K562 (cell line): ENCODE measurements around the gene NXNL2. TPM values are rescaled to one million over a fixed set of nuclear protein-coding genes. Genes with fewer than 3 reads are reported as not detected.

Experiments
- ATAC-seq: fragments of 200-7000 bp; cut with Tn5 transposase; 3 replicates; pipeline ENCODE4 v1.9.1; 2020; ENCODE audit warnings: moderate library complexity
- BruUV-seq: library from RNA; stranded (reverse); fragments of 400-500 nt; replicated peaks from 2 replicates; lab custom pipeline; 2021; lab: Mats Ljungman, UMichigan
- CTCF ChIA-PET: fragments of 300-600 bp; formaldehyde crosslinking; extraction: SDS; loops from one replicate; lab custom pipeline; 2021; ENCODE audit warnings: low intra/inter-chr PET ratio; lab: Yijun Ruan, JAX
- POLR2A ChIA-PET: fragments of 300-600, 350-650 bp; sonication (Branson Sonifier 250); formaldehyde crosslinking; extraction: SDS; loops from one replicate; lab custom pipeline; 2021; ENCODE audit warnings: antibody characterized with exemption, inconsistent platforms; lab: Yijun Ruan, JAX
- DNase-seq, 4 experiments: peaks; one replicate each; pipeline versions ENCODE4 v3.0.0 to v3.0.0-alpha.2; 2011 to 2018; ENCODE audit warnings: low spot score in 3 of 4, mixed read lengths in 3 of 4; ENCODE audit errors: extremely low read depth in 1 of 4
- FAIRE-seq: peaks from 2 replicates; lab custom pipeline; 2011; peaks lifted over from hg19 to GRCh38; lab: Jason Lieb, UNC
- H2AFZ ChIP-seq: 2 replicates; pipeline ENCODE4 v1.6.0; 2011; ENCODE audit warnings: low read depth, low read length, control low read depth, inconsistent platforms
- H3K27ac ChIP-seq: fragments of 200-600 bp; 3 replicates; pipeline ENCODE4 v1.8.0; 2011; ENCODE audit warnings: low read depth, mild to moderate bottlenecking, control low read depth, inconsistent platforms, low read length, moderate library complexity, mixed read lengths; ENCODE audit errors: extremely low read depth
- H3K27me3 ChIP-seq, 2 experiments: fragments of 300-600 bp in 1 of 2; 2 replicates in 1 of 2; 3 replicates in 1 of 2; pipeline versions ENCODE4 v1.6.0 to v1.8.0; 2011; ENCODE audit warnings: inconsistent platforms in 2 of 2, low read length in 2 of 2, mild to moderate bottlenecking in 1 of 2, mixed read lengths in 1 of 2, moderate library complexity in 1 of 2; ENCODE audit not compliant: control insufficient read depth in 2 of 2, insufficient read depth in 2 of 2
- H3K36me3 ChIP-seq: fragments of 300-600 bp; 3 replicates; pipeline ENCODE4 v1.8.0; 2011; ENCODE audit warnings: mild to moderate bottlenecking, low read length, inconsistent platforms; ENCODE audit not compliant: control insufficient read depth, insufficient read depth
- H3K4me1 ChIP-seq, 2 experiments: fragments of 200-600 bp in 1 of 2; replicated peaks in 1 of 2; 2 replicates in 1 of 2; 3 replicates in 1 of 2; pipeline versions ENCODE4 v1.5.1 to v1.8.0; 2011; ENCODE audit warnings: inconsistent platforms in 2 of 2, low read length in 2 of 2, mild to moderate bottlenecking in 1 of 2, mixed read lengths in 1 of 2, moderate library complexity in 1 of 2; ENCODE audit not compliant: control insufficient read depth in 2 of 2, insufficient read depth in 2 of 2
- H3K4me2 ChIP-seq: 2 replicates; pipeline ENCODE4 v1.6.1; 2011; ENCODE audit warnings: low read length, control low read depth, inconsistent platforms, mixed read lengths; ENCODE audit not compliant: insufficient read depth
- H3K4me3 ChIP-seq: fragments of 200-600 bp; sonication (generic), shearing (Covaris generic); 2 replicates; pipeline ENCODE4 v1.5.1; 2016; ENCODE audit warnings: control low read depth, inconsistent platforms
- H3K79me2 ChIP-seq: fragments of 200-600 bp; 3 replicates; pipeline ENCODE4 v1.8.0; 2011; ENCODE audit warnings: low read length, inconsistent platforms; ENCODE audit not compliant: control insufficient read depth, insufficient read depth
- H3K9ac ChIP-seq, 2 experiments: 2 replicates each; pipeline versions ENCODE4 v1.6.0 to v1.6.1; 2011; ENCODE audit warnings: low read depth in 2 of 2, low read length in 2 of 2, control low read depth in 1 of 2, inconsistent platforms in 1 of 2, mild to moderate bottlenecking in 1 of 2, mixed read lengths in 1 of 2; ENCODE audit not compliant: insufficient read depth in 1 of 2
- H3K9me1 ChIP-seq: one replicate; pipeline ENCODE4 v1.6.0; 2011; ENCODE audit warnings: inconsistent platforms, mild to moderate bottlenecking, low read length, moderate library complexity; ENCODE audit not compliant: control insufficient read depth, insufficient read depth
- H3K9me3 ChIP-seq: replicated peaks from 2 replicates; pipeline ENCODE4 v1.5.1; 2011; ENCODE audit warnings: low read depth, low read length, inconsistent platforms; ENCODE audit not compliant: control insufficient read depth, insufficient read depth
- H4K20me1 ChIP-seq: replicated peaks from 2 replicates; pipeline ENCODE4 v1.6.1; 2011; ENCODE audit warnings: low read length, inconsistent platforms, mixed read lengths; ENCODE audit not compliant: control insufficient read depth, insufficient read depth
- BACH1 ChIP-seq: fragments of 200-800 bp; sonication (Bioruptor generic); IDR thresholded peaks from 2 replicates; pipeline ENCODE4 v1.6.1; 2016; ENCODE audit warnings: missing genetic modification characterization, missing compliant biosample characterization
- BDP1 ChIP-seq: IDR thresholded peaks from 3 replicates; pipeline ENCODE4 v1.6.1; 2011; ENCODE audit not compliant: insufficient read length, insufficient read depth
- MECOM ChIP-seq: fragments of 250-450 bp; sonication (Bioruptor Pico); IDR thresholded peaks from 2 replicates; pipeline ENCODE4 v1.8.0; 2022; ENCODE audit warnings: inconsistent platforms
- MED1 ChIP-seq: sonication (generic); formaldehyde crosslinking; IDR thresholded peaks from 2 replicates; pipeline ENCODE4 v1.8.1; 2023; ENCODE audit warnings: missing genetic modification reagents, borderline replicate concordance
- SRSF3 ChIP-seq: fragments of 200-400 bp; formaldehyde crosslinking; IDR thresholded peaks from 2 replicates; pipeline ENCODE4 v1.6.1; 2016; ENCODE audit warnings: mild to moderate bottlenecking, low read length, moderate library complexity; ENCODE audit not compliant: insufficient read depth
- XRCC3 ChIP-seq: fragments of 450-650 bp; IDR thresholded peaks from 2 replicates; pipeline ENCODE4 v1.6.1; 2017; ENCODE audit warnings: mild to moderate bottlenecking, moderate library complexity
- ZNF384 ChIP-seq: IDR thresholded peaks from 2 replicates; pipeline ENCODE4 v1.6.1; 2012; ENCODE audit warnings: low read depth, low read length, improper control_type of control experiment
- ZNF408 ChIP-seq: fragments of 250-450 bp; sonication (Bioruptor Pico); IDR thresholded peaks from 2 replicates; pipeline ENCODE4 v1.4.0; 2020; ENCODE audit warnings: low read depth, mild to moderate bottlenecking, moderate library complexity
- ZNF444 ChIP-seq: fragments of 250-450 bp; sonication (Bioruptor Pico); IDR thresholded peaks from 2 replicates; pipeline ENCODE4 v1.4.0; 2020; ENCODE audit warnings: mild to moderate bottlenecking, moderate library complexity
- ZNF445 ChIP-seq: fragments of 250-450 bp; sonication (Bioruptor Pico); IDR thresholded peaks from 2 replicates; pipeline ENCODE4 v1.4.0; 2020; ENCODE audit warnings: low read depth, mild to moderate bottlenecking, moderate library complexity
- WGBS: fragments of 100-300 bp; shearing (Covaris generic); methylation state at CpG from one replicate; pipeline ENCODE4 v1.1.6; 2016; ENCODE audit warnings: low coverage, mixed read lengths; ENCODE audit not compliant: insufficient coverage; ENCODE audit errors: missing lambda C conversion rate; 5-methylcytosine and 5-hydroxymethylcytosine counted together
- in situ Hi-C: fragments of 300-500 bp; cut with MboI; formaldehyde crosslinking; loops from 4 replicates; pipeline ENCODE4 v1.15.0; 2018; ENCODE audit warnings: inconsistent platforms, mixed read lengths
- intact Hi-C: fragments of 100-400 bp; cut with micrococcal nuclease; formaldehyde crosslinking; loops from 2 replicates; pipeline ENCODE4 v1.14.2; 2022
- polyA plus RNA-seq, 8 experiments: library from polyadenylated mRNA; depleted of rRNA in 4 of 8; stranded (reverse) in 5 of 8; unstranded in 3 of 8; fragments of >200 nt; fragmentation: Nextera tagmentation in 2 of 8; fragmentation: Illumina TruSeq in 1 of 8; extraction: Ambion mirVana in 2 of 8; extraction: Trizol in 1 of 8; gene quantifications; 2 replicates each; pipeline versions ENCODE4 v1.2.1 to v1.2.3, GENCODE V29; 2011 to 2014; ENCODE audit warnings: inconsistent platforms in 1 of 8, missing spikeins in 1 of 8
- total RNA-seq, 7 experiments: library from RNA; depleted of rRNA in 6 of 7; stranded (reverse); fragments of >200 nt in 6 of 7; fragmentation: Illumina TruSeq in 2 of 7; extraction: Trizol in 2 of 7; gene quantifications; 2 replicates each; pipeline versions ENCODE4 v1.2.1 to v1.2.3, GENCODE V29; 2011 to 2021; ENCODE audit warnings: low replicate concordance in 1 of 7
- TF ChIP-seq, protein P1 (sequence below): fragments of 450-650 bp; IDR thresholded peaks from one replicate; pipeline ENCODE4 v1.6.1; 2018; ENCODE audit warnings: mild to moderate bottlenecking, moderate library complexity; ENCODE audit not compliant: partially characterized antibody
- TF ChIP-seq, protein P2 (sequence below): fragments of 250-450 bp; sonication (Bioruptor Pico); IDR thresholded peaks from 2 replicates; pipeline ENCODE4 v1.5.0; 2021

NXNL2 gene
- total and polyA plus RNA-seq, 9 of the 15 experiments (the other 6 are each of a cell fraction or from before 2014, with no cell fraction given) = 0.15 to 0.19 TPM; not detected in 7

DNA sequence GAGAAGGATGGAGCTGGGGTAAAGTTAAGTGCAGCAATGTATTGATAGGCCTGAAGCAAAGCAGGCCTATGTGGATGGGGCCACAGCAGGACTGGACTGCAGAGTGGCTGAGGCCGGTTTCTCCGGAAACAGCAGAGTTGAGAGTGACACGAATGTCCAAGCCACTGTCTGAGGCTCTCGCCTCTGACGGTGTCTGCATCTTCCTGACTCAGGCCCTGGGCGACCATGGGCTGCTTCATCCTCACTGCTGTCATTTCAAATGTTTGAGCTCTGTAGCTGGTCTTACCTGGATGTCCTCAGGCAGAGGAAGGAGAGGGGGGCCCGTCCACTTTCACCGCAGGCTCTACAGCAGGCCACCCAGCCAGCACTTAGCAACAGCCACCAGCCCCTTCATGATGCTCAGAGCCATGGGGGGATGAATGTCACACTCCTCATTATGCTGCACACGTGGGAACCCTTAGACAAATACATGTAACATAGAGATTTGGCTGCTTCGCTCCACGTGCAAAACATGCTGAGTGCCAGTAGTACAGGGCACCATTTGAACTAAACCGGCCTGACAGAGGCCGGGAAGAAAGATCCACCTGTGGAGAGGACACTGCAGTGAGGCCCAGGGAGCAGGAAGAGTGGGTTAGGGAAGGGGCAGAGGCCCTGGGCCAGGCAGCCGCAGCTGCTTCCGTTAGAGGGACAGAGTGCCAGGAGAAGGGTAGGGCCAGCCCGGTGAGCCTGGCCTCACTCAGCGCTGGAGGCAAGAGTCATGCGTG is 31.7 kb upstream of the NXNL2 start:
- no peak for ATAC-seq
- intact Hi-C loops = no loop called here
- H3K27ac ChIP-seq = no peak overlapping the region
- FAIRE-seq = no peak
- no peaks in the 10 kb centered on the region for H3K9me1 ChIP-seq
- no TSS peak for BruUV-seq
- no peaks in the 10 kb centered on the region for H3K36me3 ChIP-seq
- in situ Hi-C loops = no loop called here
- H4K20me1 ChIP-seq = no peaks in the 10 kb centered on the region
- no peak overlapping the region for H3K4me3 ChIP-seq
- H3K4me1 ChIP-seq = no peaks in the 10 kb centered on the region
- ChIA-PET POLR2A (no interaction called here), CTCF (no interaction called here)
- no peak overlapping the region for H2AFZ ChIP-seq
- 9% methylated on average over 15 of the region's 18 CpGs for WGBS
- H3K4me2 ChIP-seq = no peak overlapping the region
- H3K9ac ChIP-seq = no peak overlapping the region
- TF ChIP-seq MECOM (CRISPR knock-in tag) (no peak), ZNF408 (CRISPR knock-in tag) (no peak), ZNF384 (no peak), ZNF445 (CRISPR knock-in tag) (no peak), MED1 (CRISPR knock-in tag) (no peak), BACH1 (no peak), SRSF3 (no peak), BDP1 (no peak), XRCC3 (no peak), ZNF444 (CRISPR knock-in tag) (no peak)
- TF ChIP-seq, protein P1, sequence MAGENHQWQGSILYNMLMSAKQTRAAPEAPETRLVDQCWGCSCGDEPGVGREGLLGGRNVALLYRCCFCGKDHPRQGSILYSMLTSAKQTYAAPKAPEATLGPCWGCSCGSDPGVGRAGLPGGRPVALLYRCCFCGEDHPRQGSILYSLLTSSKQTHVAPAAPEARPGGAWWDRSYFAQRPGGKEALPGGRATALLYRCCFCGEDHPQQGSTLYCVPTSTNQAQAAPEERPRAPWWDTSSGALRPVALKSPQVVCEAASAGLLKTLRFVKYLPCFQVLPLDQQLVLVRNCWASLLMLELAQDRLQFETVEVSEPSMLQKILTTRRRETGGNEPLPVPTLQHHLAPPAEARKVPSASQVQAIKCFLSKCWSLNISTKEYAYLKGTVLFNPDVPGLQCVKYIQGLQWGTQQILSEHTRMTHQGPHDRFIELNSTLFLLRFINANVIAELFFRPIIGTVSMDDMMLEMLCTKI = no peak
- TF ChIP-seq, protein P2, sequence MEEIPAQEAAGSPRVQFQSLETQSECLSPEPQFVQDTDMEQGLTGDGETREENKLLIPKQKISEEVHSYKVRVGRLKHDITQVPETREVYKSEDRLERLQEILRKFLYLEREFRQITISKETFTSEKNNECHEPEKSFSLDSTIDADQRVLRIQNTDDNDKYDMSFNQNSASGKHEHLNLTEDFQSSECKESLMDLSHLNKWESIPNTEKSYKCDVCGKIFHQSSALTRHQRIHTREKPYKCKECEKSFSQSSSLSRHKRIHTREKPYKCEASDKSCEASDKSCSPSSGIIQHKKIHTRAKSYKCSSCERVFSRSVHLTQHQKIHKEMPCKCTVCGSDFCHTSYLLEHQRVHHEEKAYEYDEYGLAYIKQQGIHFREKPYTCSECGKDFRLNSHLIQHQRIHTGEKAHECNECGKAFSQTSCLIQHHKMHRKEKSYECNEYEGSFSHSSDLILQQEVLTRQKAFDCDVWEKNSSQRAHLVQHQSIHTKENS (CRISPR knock-in tag) = no peak
- TF ChIP-seq, all 486 proteins: peak for 0
- Histone ChIP-seq H3K9me3 (no peaks in the 10 kb centered on the region), H3K27me3 (peaks cover 0 to 36% of the 10 kb centered on the region in 2 experiments; a peak in 4 of 5 replicates), H3K79me2 (no peaks in the 10 kb centered on the region)
- DNase-seq = no peak
